Panc1 (cell line): ENCODE measurements around the gene KCNMA1.

Source experiments
- CTCF ChIP-seq: fragments of 450-650 bp; IDR thresholded peaks from 2 replicates; pipeline ENCODE4 v1.5.1; 2017; ENCODE audit warnings: mild to moderate bottlenecking
- POLR2AphosphoS5 ChIP-seq: IDR thresholded peaks from 2 replicates; pipeline ENCODE4 v1.6.1; 2012; ENCODE audit warnings: mild to moderate bottlenecking, low read depth, low read length, moderate library complexity
- REST ChIP-seq, 2 experiments: IDR thresholded peaks; 2 replicates each; pipeline ENCODE4 v1.6.1; 2011 to 2012; ENCODE audit warnings: low read depth in 2 of 2, control low read depth in 1 of 2, low read length in 1 of 2, mild to moderate bottlenecking in 1 of 2, moderate library complexity in 1 of 2; ENCODE audit not compliant: insufficient read depth in 1 of 2

GRCh38 chr10:77139252-77140160, 498.1 kb downstream of the KCNMA1 start:
- TF ChIP-seq CTCF (no peak), POLR2AphosphoS5 (no peak), REST (IDR thresholded peaks at IDR 0.05; ENCODE audit: insufficient read depth in 1 of 2, low read depth in 2 of 2, low read length in 1 of 2) (no peak)
